DOHH2 (cell line): ENCODE data around the gene GPD1.

Source experiments
- EZH2phosphoT487 ChIP-seq: fragments of 200-600 bp; sonication (generic); IDR thresholded peaks from 2 replicates; pipeline ENCODE4 v1.6.1; 2017; ENCODE audit warnings: borderline replicate concordance, mild to moderate bottlenecking, antibody characterized with exemption, low read length, moderate library complexity, mixed read lengths
- TF ChIP-seq, protein P1 (sequence below): fragments of 200-600 bp; sonication (generic); IDR thresholded peaks from one replicate; pipeline ENCODE4 v1.5.1; 2014; ENCODE audit warnings: antibody characterized with exemption, mild to moderate bottlenecking, low read depth, low read length; ENCODE audit not compliant: poor library complexity, severe bottlenecking

DNA sequence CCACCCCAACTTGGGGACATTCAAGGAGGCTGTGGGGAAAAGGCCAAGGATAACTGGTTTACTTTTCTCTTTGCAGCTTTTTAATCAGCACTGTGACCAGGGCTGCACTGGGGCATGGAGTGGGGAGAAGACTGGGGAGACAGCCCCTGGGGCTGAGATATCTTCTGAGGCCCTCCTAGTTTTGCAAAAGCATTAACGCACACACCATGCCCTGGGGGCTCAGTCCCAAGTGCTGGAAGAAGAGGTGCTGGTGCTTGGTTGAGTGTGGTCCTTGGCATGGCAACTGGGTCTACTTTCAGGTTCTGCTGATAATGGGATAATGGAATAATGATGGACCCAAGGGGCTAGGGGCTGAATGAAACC lies 28.0 kb upstream of the GPD1 start:
- TF ChIP-seq, protein P1, sequence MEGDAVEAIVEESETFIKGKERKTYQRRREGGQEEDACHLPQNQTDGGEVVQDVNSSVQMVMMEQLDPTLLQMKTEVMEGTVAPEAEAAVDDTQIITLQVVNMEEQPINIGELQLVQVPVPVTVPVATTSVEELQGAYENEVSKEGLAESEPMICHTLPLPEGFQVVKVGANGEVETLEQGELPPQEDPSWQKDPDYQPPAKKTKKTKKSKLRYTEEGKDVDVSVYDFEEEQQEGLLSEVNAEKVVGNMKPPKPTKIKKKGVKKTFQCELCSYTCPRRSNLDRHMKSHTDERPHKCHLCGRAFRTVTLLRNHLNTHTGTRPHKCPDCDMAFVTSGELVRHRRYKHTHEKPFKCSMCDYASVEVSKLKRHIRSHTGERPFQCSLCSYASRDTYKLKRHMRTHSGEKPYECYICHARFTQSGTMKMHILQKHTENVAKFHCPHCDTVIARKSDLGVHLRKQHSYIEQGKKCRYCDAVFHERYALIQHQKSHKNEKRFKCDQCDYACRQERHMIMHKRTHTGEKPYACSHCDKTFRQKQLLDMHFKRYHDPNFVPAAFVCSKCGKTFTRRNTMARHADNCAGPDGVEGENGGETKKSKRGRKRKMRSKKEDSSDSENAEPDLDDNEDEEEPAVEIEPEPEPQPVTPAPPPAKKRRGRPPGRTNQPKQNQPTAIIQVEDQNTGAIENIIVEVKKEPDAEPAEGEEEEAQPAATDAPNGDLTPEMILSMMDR = no peak
- TF ChIP-seq EZH2phosphoT487 = no peak
